Tibial nerve (tissue), 4 donors: ENCODE data around the gene KCTD5.
"Not testable (repeated sequence)": the region's sequence is repeated elsewhere in the genome, so short reads cannot be mapped to it uniquely, and the experiment has no call there.

ENCODE experiments used
- CTCF ChIP-seq, 5 experiments: fragments of 200-600 bp in 3 of 5; fragments of 450-650 bp in 2 of 5; sonication (generic) in 3 of 5; IDR thresholded peaks; one replicate each; pipeline ENCODE4 v1.5.1; 2016 to 2019; ENCODE audit warnings: antibody characterized with exemption in 5 of 5, mild to moderate bottlenecking in 3 of 5, moderate library complexity in 2 of 5
- EP300 ChIP-seq, 2 donors: sonication (generic); formaldehyde crosslinking; IDR thresholded peaks; one replicate each; pipeline ENCODE4 v1.6.1; 2017; ENCODE audit warnings: antibody characterized with exemption in 2 of 2, mild to moderate bottlenecking in 1 of 2
- POLR2A ChIP-seq, 2 donors: fragments of 450-650 bp; IDR thresholded peaks; one replicate each; pipeline ENCODE4 v1.6.1; 2017; ENCODE audit warnings: antibody characterized with exemption in 2 of 2, mild to moderate bottlenecking in 2 of 2, moderate library complexity in 2 of 2

GRCh38 chr16:2679902-2680301 lies 2.4 kb upstream of the KCTD5 start:
- not testable (repeated sequence) for TF ChIP-seq CTCF, POLR2A, EP300 (IDR thresholded peaks at IDR 0.05)
